Smooth muscle cell of trachea (primary cell): Measurements from ENCODE around the gene C2CD4B. TPM values are rescaled to one million over a fixed set of nuclear protein-coding genes. Genes with fewer than 3 reads are reported as not detected.

ENCODE experiments used
- total RNA-seq: library from RNA; depleted of rRNA; stranded (reverse); fragments of >200 nt; gene quantifications from 2 replicates; pipeline ENCODE4 v1.2.1, GENCODE V29; 2014

The C2CD4B gene
- 0.15 TPM in 1 of 2 replicates, not detected in the other for total RNA-seq

DNA sequence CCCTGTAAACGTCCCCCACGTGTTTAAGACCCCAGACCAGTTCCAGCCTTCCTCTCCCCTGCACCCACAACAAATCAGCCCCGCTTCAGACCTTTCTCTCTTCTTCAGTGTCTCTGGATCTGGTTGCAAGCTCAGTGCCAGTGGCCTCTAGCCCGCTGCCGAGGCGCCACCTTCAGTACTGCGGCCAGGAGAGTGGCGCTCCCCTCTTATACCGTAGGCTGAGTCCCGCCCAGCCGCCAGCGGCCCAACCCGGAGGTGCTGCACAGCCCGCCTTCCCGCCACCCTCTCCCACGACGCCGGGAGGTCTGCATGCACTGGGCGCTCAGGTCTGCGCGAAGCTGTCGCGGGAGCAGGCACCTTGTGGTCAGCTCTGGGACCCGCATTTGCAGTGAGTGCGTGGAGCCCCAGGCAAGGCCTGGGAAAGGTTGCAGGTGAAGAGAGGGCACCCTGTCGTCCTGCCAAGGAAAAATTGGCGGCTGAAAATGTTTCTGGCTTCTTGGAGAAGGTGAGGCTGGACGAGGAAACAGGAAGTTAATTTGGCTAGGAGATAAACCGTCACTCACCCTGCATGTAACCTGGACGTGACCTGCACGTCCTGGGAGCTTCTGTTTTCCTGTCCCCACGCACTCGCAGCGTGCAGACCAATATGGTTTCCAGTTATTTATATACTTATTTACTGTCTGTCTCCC, at the start of gene C2CD4B:
Gene C2CD4B, minus strand, starts transcription at position 182 of the 689 bp plus-strand sequence. CDS start 301 bp downstream, outside the sequence.

Other genes with a start within 250 kb of the C2CD4B start
- 64.8 and 101 TPM in 2 replicates for gene VPS13C, start 104.8 kb downstream of the C2CD4B start, total RNA-seq
- not detected in 2 replicates for gene C2CD4A, start 98.3 kb downstream of the C2CD4B start, total RNA-seq
- 51.8 and 67.5 TPM in 2 replicates for gene TLN2, start 225.3 kb upstream of the C2CD4B start, total RNA-seq